Skeletal muscle tissue (tissue), 4 donors: Measurements from ENCODE around the gene NOS3. TPM values are rescaled to one million over a fixed set of nuclear protein-coding genes. Genes with fewer than 3 reads are reported as not detected.

Experiments
- H3K27ac ChIP-seq: one replicate; pipeline ENCODE4 v1.7.0; 2013; ENCODE audit warnings: mild to moderate bottlenecking, low read depth, low read length, inconsistent platforms
- H3K27me3 ChIP-seq, 3 donors: one replicate each; pipeline ENCODE4 v1.7.0; 2013; ENCODE audit warnings: low read length in 3 of 3; ENCODE audit not compliant: control insufficient read depth in 3 of 3, insufficient read depth in 3 of 3
- H3K36me3 ChIP-seq, 3 donors: one replicate each; pipeline ENCODE4 v1.7.0; 2013; ENCODE audit warnings: low read length in 3 of 3; ENCODE audit not compliant: control insufficient read depth in 3 of 3, insufficient read depth in 3 of 3
- H3K4me1 ChIP-seq, 3 donors: one replicate each; pipeline ENCODE4 v1.7.0; 2013; ENCODE audit warnings: low read length in 3 of 3, mild to moderate bottlenecking in 3 of 3; ENCODE audit not compliant: control insufficient read depth in 3 of 3, insufficient read depth in 3 of 3
- H3K4me3 ChIP-seq, 3 donors: one replicate each; pipeline ENCODE4 v1.7.0; 2013; ENCODE audit warnings: low read length in 3 of 3
- H3K9ac ChIP-seq, 3 donors: one replicate each; pipeline ENCODE4 v1.7.0; 2013; ENCODE audit warnings: low read length in 3 of 3, mild to moderate bottlenecking in 3 of 3, moderate library complexity in 2 of 3, low read depth in 1 of 3
- H3K9me3 ChIP-seq, 3 donors: one replicate each; pipeline ENCODE4 v1.7.0; 2013; ENCODE audit warnings: low read length in 3 of 3; ENCODE audit not compliant: control insufficient read depth in 3 of 3
- total RNA-seq: library from RNA; depleted of rRNA; stranded (reverse); fragments of >200 nt; gene quantifications from one replicate; pipeline ENCODE4 v1.2.3, GENCODE V29; 2014
- donor health status: Osteomylitis.

NOS3 gene
- total RNA-seq, 1 donor from 2014 or later = 4.7 TPM

DNA sequence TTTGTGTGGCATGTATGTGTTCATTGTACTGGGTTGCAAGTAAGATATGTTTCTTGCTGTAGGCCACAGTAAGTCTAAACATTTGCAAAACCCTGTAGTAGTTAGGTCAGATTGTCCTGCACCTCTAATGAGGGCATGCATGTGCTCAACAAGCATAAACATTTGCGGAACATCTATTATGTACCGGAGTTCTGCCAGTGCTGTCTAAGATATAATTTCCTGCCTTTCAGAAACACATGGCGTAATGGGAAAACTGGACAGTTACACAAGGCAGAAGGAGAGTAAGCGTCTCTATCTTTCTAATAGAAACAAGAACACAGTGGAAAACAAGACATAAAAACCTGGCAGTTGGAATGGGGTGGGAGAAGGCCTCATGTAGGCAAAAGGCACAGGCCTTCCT, 40.2 kb downstream of the NOS3 start:
- Histone ChIP-seq H3K9me3 (no peaks in the 10 kb centered on the region), H3K27me3 (no peaks in the 10 kb centered on the region), H3K4me3 (no peak overlapping the region), H3K36me3 (peaks cover 21 to 22% (median 22%) of the 10 kb centered on the region in 3 donors), H3K9ac (no peak overlapping the region), H3K4me1 (peaks cover 24 to 34% (median 25%) of the 10 kb centered on the region in 3 donors), H3K27ac (no peak overlapping the region)

DNA sequence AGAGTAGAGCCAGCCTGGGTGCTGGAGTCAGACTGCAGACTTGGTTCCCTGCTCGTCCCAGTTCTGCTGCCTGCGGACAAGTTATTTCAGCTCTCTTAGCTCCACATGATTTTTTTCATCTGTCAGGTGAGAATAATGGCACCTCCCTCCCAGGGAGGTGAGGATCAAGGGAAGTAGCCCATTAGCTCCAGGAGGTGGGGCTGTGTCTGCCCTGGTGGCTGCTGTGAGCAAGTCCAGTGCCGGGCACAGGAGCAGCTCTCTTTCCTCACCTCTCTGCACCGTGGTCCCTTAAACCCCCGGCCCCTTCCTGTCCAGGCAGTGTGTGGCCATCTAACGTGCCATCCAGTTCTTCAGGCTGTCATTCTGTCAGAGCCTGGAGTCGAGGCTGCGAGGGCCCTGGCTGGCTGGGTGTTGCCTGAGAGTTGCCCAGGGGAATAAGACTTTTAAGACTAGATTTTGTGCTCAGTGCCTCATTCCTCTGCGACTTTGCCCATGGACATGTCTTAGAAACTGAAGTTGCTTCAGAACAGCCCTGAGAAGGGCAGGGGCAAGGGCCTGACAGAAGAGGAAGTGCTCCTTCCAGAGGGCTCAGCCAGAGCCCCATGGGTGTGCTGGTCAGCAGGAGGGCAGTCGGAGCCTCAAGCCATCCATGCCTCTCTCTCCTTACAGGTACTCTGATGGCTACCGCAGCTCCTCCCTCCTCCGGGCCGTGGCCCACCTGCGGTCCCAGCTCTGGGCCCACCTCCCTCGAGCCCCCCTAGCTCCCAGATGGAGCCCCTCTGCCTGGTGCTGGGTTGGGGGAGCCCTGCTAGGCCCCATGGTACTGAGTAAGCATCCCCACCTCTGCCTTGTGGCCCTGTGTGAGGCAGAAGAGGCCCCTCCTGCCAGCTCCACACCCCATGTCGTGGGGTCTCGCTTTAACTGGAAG, 42.4 kb downstream of the NOS3 start:
- Histone ChIP-seq H3K36me3 (peaks cover 31 to 39% (median 33%) of the 10 kb centered on the region in 3 donors), H3K4me1 (peaks cover 22 to 34% (median 24%) of the 10 kb centered on the region in 3 donors), H3K9ac (peak overlapping the region in 1 of 3 donors; percentile 25)

DNA sequence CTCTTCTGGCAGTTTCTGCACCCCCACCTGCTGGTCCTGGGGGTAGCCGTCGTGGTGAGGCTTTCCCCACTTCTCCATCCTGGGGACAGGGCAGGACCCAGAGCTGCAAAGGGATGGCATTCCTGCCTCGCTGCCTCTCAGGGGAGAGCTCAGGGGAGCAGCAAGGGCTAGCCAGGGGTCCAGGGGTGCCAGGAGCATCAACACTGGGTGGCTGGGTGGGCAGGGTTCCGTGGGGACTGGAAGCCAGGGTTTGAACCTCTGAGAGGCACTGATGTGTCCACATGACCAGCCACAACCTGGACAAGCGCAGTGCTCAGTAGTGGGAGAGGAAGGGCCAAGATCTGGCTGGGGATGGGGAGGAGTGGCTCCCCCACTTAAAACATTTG, 43.0 kb downstream of the NOS3 start:
- Histone ChIP-seq H3K36me3 (peaks cover 33 to 39% (median 34%) of the 10 kb centered on the region in 3 donors), H3K9ac (peak overlapping the region in 1 of 3 donors; percentile 25), H3K27me3 (no peaks in the 10 kb centered on the region), H3K4me3 (no peak overlapping the region), H3K4me1 (peaks cover 21 to 35% (median 25%) of the 10 kb centered on the region in 3 donors), H3K9me3 (no peaks in the 10 kb centered on the region), H3K27ac (no peak overlapping the region)

More for the DNA sequence above, 42.4 kb downstream of the NOS3 start:
- Histone ChIP-seq H3K27me3 (no peaks in the 10 kb centered on the region), H3K9me3 (no peaks in the 10 kb centered on the region), H3K4me3 (no peak overlapping the region), H3K27ac (no peak overlapping the region)

DNA sequence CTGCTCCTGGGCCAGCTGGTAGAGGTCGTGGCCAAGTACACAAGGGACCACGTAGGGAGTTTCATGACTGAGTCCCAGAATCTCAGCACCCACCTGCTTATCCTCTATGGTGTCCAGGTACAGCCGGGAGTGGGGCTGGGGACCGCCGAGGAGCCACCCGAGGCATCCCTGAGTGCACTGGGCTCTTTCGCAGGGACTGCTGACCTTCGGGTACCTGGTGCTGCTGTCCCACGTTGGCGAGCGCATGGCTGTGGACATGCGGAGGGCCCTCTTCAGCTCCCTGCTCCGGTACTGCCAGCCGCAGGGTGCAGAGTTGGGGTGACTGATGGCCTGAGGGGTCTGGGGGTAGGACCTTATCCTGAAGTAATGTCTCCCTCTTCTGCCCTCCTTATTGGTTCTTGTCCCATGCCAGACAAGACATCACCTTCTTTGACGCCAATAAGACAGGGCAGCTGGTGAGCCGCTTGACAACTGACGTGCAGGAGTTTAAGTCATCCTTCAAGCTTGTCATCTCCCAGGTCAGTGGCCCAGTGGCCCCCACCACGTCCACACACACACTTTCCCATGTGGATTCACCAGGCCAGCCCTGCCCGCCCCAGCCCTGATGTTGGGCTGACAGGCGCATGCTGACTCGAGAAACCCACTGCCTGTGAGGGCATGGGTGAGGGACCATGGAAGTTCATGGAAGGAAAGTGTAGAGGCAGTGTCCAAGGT, 43.7 kb downstream of the NOS3 start:
- Histone ChIP-seq H3K36me3 (peaks cover 33 to 39% (median 34%) of the 10 kb centered on the region in 3 donors), H3K9me3 (no peaks in the 10 kb centered on the region), H3K27me3 (no peaks in the 10 kb centered on the region), H3K9ac (peak overlapping the region in 2 of 3 donors; percentile 25 to 43), H3K4me3 (no peak overlapping the region), H3K27ac (peak overlapping the region; percentile 31), H3K4me1 (peaks cover 23 to 35% (median 30%) of the 10 kb centered on the region in 3 donors)

DNA sequence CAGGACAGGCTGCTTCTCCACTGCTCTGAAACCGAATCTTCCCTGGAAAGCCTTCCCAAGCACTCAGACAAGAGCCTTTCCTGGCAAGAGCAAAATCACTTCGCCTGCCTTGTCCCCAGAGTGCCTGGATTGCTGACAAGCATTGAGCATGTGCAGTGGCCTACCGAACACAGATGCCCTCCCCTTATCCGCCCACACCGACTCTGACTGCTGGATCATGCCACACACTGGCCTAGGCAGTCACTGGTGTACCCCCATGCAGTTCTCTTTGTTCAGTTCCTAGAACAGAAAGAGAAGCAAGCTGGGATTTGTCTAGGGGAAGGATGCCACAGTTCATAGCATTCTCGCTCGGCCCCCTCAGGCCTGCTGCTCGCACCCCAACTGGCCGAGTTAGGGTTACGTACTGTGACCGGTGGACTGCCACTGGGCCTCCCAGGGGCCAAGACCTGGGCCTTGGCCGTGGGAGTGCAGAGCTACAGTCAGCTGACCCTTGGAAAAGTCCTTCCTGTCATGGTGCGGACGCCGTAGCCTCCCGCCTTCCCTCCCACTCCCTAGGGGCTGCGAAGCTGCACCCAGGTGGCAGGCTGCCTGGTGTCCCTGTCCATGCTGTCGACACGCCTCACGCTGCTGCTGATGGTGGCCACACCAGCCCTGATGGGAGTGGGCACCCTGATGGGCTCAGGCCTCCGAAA, 44.4 kb downstream of the NOS3 start:
- Histone ChIP-seq H3K36me3 (peaks cover 33 to 39% (median 34%) of the 10 kb centered on the region in 3 donors), H3K27ac (peak overlapping the region; percentile 31), H3K9ac (peak overlapping the region in 2 of 3 donors; percentile 43 to 68), H3K9me3 (no peaks in the 10 kb centered on the region), H3K27me3 (no peaks in the 10 kb centered on the region), H3K4me3 (no peak overlapping the region), H3K4me1 (peaks cover 23 to 33% (median 26%) of the 10 kb centered on the region in 3 donors)

DNA sequence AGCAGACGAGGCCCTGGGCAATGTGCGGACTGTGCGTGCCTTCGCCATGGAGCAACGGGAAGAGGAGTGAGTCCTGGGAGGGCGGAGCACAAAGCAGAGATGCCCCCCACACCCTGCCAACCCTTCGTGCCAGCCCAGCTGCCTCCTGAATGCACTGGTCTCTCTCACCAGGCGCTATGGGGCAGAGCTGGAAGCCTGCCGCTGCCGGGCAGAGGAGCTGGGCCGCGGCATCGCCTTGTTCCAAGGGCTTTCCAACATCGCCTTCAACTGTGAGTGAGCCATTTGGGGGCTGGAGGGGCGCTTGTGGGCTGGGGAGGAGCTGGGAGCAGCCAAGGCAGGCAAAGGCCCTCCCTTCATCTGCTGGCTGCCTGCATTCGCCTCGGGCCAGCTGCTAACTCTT, 45.1 kb downstream of the NOS3 start:
- no peak overlapping the region for H3K4me3 ChIP-seq
- H3K27ac ChIP-seq = no peak overlapping the region
- no peaks in the 10 kb centered on the region for H3K27me3 ChIP-seq
- peaks cover 23 to 31% (median 26%) of the 10 kb centered on the region in 3 donors for H3K4me1 ChIP-seq
- H3K9ac ChIP-seq = no peak overlapping the region
- H3K9me3 ChIP-seq = no peaks in the 10 kb centered on the region
- peaks cover 33 to 39% (median 34%) of the 10 kb centered on the region in 3 donors for H3K36me3 ChIP-seq

DNA sequence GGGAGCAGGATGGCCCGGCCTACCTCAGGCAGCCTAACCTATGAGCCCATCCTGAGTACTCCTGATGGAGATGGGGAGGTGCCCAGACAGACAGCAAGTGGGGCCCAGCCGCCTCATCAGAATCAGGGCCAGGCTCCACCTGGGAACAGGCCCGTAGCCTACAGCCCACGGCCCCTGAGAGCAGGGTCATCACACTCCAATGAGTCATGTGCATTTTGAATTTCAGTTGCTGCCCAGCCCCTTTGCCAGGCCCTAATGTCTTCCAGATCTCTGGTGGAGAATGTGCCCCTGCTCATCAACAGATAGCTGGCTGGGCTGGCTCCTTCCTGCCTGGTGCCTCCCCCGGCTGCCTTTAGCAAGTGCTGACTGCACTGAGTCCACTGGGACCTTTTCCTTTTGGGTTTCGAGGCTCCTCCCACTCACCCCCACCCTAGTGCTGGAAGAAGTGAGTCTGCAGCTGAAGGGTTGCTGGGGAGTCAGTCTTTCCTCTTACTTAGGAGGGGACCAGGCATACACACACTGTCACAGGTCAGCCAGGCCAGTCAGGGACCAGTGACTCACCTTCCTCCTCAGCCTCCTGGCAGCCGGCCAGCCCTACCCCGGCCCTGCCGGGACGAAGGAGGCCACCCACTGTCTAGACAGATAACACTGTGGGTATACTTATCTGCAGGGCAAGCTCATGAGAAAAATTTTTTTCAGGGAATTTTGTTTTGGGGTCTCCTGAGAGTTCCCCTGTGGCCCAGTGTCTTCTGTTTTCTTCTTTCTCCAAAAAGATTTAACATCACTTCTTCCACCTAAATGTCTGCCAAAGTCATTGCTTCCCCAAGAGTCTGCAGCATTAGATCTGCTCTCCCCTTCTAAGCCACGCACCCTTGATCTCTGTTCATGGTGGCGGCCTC, 48.4 kb downstream of the NOS3 start:
- Histone ChIP-seq H3K4me1 (peaks cover 22 to 29% (median 23%) of the 10 kb centered on the region in 3 donors), H3K36me3 (peaks cover 28 to 50% (median 41%) of the 10 kb centered on the region in 3 donors), H3K27ac (peak overlapping the region; percentile 23), H3K4me3 (no peak overlapping the region), H3K27me3 (no peaks in the 10 kb centered on the region), H3K9ac (no peak overlapping the region), H3K9me3 (no peaks in the 10 kb centered on the region)

DNA sequence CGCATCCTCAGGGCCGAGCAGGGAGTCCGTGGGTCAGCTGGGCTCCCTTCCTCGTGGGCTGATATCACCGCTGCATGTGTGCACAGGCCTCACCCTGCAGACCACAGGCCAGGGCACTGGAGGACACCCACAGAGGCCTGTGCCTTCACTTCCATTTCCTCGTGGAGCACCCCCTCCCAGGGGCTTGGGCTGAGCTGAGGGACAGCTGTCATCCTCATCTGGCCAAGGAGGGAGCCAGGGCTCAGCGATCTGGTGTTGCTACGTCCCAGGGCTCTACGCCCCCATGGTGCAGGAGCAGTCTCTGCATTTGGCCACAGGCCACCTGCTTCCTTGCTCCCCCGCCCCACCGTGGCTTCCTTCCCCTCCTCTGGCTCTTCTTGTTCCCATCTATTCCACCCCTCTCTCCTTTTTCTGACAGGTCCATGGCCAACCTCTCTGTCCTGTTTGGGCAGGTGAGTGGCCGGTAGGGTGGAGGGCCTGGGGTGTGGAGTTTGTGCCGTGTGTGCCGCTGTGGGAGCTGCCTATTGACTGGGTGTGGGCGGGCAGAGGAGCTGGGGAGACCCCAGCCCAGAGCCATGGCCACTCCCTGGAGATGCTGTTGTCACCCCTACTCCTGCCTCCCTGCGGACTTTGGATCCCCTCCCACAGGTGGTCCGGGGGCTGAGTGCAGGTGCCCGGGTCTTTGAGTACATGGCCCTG, 49.2 kb downstream of the NOS3 start:
- peaks cover 27 to 47% (median 38%) of the 10 kb centered on the region in 3 donors for H3K36me3 ChIP-seq
- no peaks in the 10 kb centered on the region for H3K27me3 ChIP-seq
- no peak overlapping the region for H3K9ac ChIP-seq

More for the DNA sequence above, 49.2 kb downstream of the NOS3 start:
- H3K9me3 ChIP-seq = no peaks in the 10 kb centered on the region
- H3K4me3 ChIP-seq = no peak overlapping the region
- H3K27ac ChIP-seq = no peak overlapping the region
- H3K4me1 ChIP-seq = peaks cover 14 to 21% (median 15%) of the 10 kb centered on the region in 3 donors
